CD4-positive, alpha-beta T cell (primary cell): ENCODE results near the gene IFI27L1. TPM values are rescaled to one million over a fixed set of nuclear protein-coding genes. Genes with fewer than 3 reads are reported as not detected.

ENCODE experiments used
- ATAC-seq: fragments of 200-7000 bp; cut with Tn5 transposase; one replicate; pipeline ENCODE4 v1.10.0; 2022; ENCODE audit warnings: mild to moderate bottlenecking; ENCODE audit not compliant: poor library complexity
- CTCF ChIA-PET: fragments of 350-600 bp; sonication (Branson Sonifier 250); formaldehyde crosslinking; loops from one replicate; lab custom pipeline; 2021; ENCODE audit warnings: antibody characterized with exemption, inconsistent platforms; lab: Charles Lee
- POLR2A ChIA-PET: fragments of 350-600 bp; sonication (Branson Sonifier 250); formaldehyde crosslinking; loops from one replicate; lab custom pipeline; 2021; ENCODE audit warnings: antibody characterized with exemption, inconsistent platforms; lab: Charles Lee
- DNase-seq, 14 experiments: peaks; one replicate each; pipeline ENCODE4 v3.0.0-alpha.2; 2013 to 2020; ENCODE audit warnings: mixed read lengths in 2 of 14
- H3K27ac ChIP-seq, 2 donors: one replicate each; pipeline versions ENCODE4 v1.5.1 to v1.7.0; 2013; ENCODE audit warnings: low read length in 2 of 2, low read depth in 1 of 2, mild to moderate bottlenecking in 1 of 2
- H3K27me3 ChIP-seq, 2 experiments: 1 replicate in 1 of 2; 2 replicates in 1 of 2; pipeline versions ENCODE4 v1.6.1 to v1.7.0; 2013; ENCODE audit warnings: low read length in 2 of 2, control low read depth in 1 of 2, mild to moderate bottlenecking in 1 of 2, moderate library complexity in 1 of 2; ENCODE audit not compliant: insufficient read depth in 2 of 2, control insufficient read depth in 1 of 2
- H3K36me3 ChIP-seq: one replicate; pipeline ENCODE4 v1.6.1; 2013; ENCODE audit warnings: low read length, control low read depth; ENCODE audit not compliant: insufficient read depth
- H3K4me1 ChIP-seq: one replicate; pipeline ENCODE4 v1.6.1; 2013; ENCODE audit warnings: low read length, control low read depth; ENCODE audit not compliant: insufficient read depth
- H3K4me3 ChIP-seq: one replicate; pipeline ENCODE4 v1.5.1; 2013; ENCODE audit warnings: mild to moderate bottlenecking, low read length, moderate library complexity
- H3K9me3 ChIP-seq, 2 experiments: 1 replicate in 1 of 2; 2 replicates in 1 of 2; pipeline versions ENCODE4 v1.6.1 to v1.7.0; 2013; ENCODE audit warnings: low read length in 2 of 2, mild to moderate bottlenecking in 2 of 2, control low read depth in 1 of 2, moderate library complexity in 1 of 2; ENCODE audit not compliant: control insufficient read depth in 1 of 2, insufficient read depth in 1 of 2
- H3K27ac Mint-ChIP-seq: one replicate; pipeline ENCODE4 v1.8.0; 2020; ENCODE audit warnings: mixed read lengths
- H3K27me3 Mint-ChIP-seq: one replicate; pipeline ENCODE4 v1.8.0; 2021; ENCODE audit warnings: mixed read lengths
- H3K36me3 Mint-ChIP-seq: one replicate; pipeline ENCODE4 v1.8.0; 2021; ENCODE audit warnings: low read depth, mixed read lengths
- H3K4me1 Mint-ChIP-seq: one replicate; pipeline ENCODE4 v1.8.0; 2021; ENCODE audit warnings: low read depth, mixed read lengths
- H3K4me3 Mint-ChIP-seq: one replicate; pipeline ENCODE4 v1.8.0; 2020; ENCODE audit warnings: mild to moderate bottlenecking, mixed read lengths
- H3K9me3 Mint-ChIP-seq: one replicate; pipeline ENCODE4 v1.8.0; 2020; ENCODE audit warnings: mixed read lengths
- intact Hi-C, 2 experiments: fragments of 100-400 bp; cut with DNase I in 1 of 2; cut with micrococcal nuclease in 1 of 2; formaldehyde crosslinking; loops; one replicate each; pipeline versions ENCODE4 v1.15.1 to v1.9.0; 2023 to 2025; cut with DNase I, micrococcal nuclease
- total RNA-seq, 174 experiments: library from RNA in 2 of 174; stranded (reverse) in 2 of 174; gene quantifications; one replicate each; pipeline ENCODE4 v1.2.3 and lab custom pipeline; 2021 to 2026
- TF ChIP-seq, protein P1 (sequence below): fragments of 200-600 bp; IDR thresholded peaks from one replicate; pipeline ENCODE4 v1.8.0; 2022; ENCODE audit warnings: antibody characterized with exemption, mild to moderate bottlenecking

Gene IFI27L1
- total RNA-seq, 2 experiments from 2014 or later: 14.1 to 14.3 TPM

DNA sequence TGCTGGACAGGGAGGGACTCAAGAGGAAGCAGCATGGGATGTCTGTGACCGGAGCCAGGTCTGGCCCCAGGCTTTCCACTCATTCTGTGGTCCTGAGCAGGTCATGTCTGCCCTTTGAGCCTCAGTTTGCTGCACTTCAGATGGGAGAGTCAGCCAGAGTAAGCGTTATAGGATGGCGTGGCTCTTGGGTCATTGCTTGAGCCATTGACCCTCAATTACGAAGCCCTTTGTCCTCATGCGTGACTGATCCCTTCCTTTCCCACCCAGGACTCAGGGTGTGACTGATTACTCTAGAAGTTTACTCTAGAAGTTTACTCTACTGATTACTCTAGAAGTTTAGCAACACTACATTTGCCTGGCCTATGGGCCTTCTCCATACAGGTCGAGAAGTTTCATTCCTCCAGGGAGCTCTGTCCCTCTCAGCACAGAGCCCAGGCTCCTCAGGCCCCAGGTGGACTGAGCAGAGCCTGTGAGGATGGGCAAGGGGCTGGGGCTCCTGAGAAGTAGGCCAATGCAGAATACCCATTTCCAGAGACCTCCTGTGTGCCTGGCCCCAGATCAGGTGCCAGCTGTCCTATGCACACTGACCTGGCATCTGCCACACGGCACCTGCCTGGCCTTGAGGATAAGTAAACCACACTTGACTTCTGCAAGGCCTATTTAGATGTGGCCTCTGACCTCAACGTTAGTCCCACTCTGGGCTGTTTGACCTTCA, 21.8 kb downstream of the IFI27L1 start:
- POLR2A ChIA-PET: no interaction called here
- no peak overlapping the region for H3K27ac Mint-ChIP-seq
- TF ChIP-seq, protein P1, sequence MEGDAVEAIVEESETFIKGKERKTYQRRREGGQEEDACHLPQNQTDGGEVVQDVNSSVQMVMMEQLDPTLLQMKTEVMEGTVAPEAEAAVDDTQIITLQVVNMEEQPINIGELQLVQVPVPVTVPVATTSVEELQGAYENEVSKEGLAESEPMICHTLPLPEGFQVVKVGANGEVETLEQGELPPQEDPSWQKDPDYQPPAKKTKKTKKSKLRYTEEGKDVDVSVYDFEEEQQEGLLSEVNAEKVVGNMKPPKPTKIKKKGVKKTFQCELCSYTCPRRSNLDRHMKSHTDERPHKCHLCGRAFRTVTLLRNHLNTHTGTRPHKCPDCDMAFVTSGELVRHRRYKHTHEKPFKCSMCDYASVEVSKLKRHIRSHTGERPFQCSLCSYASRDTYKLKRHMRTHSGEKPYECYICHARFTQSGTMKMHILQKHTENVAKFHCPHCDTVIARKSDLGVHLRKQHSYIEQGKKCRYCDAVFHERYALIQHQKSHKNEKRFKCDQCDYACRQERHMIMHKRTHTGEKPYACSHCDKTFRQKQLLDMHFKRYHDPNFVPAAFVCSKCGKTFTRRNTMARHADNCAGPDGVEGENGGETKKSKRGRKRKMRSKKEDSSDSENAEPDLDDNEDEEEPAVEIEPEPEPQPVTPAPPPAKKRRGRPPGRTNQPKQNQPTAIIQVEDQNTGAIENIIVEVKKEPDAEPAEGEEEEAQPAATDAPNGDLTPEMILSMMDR: no peak

DNA sequence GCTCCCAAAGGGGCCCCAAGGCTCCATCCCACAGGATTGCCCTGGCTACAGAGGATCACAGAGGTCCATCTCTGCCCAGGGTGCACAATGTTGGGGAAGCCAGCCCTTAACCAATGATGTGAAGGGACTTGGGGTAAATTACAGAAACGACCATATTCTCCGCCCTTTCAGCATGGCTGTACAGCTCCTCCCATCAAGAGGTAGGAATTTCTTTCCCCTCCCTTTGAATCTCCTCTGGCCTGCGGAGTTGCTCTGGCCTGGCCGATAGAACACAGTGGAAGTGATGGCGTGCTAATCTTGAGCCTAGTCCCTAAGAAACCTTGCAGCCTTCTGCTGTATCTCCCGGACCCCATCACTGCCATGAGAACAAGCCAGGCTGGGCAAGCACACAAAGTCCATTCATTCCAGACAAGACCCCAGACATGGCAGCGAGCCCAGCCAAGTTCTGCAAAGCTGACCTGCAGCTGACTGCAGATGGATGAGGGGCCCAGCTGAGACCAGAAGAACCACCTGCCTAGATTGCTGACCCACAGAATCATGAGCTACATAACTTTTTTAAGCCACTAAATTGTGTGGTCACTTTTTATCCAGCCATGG, 22.5 kb downstream of the IFI27L1 start:
- no peak overlapping the region for H3K4me3 Mint-ChIP-seq
- intact Hi-C loops: no loop called here
- ATAC-seq: no peak
- CTCF ChIA-PET: interaction anchor here (1.7 kb wide), 1 partner anchor 33 kb away, joined by 4 read pairs; no protein-coding TSS in a partner anchor
- TF ChIP-seq, protein P1: no peak
- Histone ChIP-seq H3K9me3 (no peaks in the 10 kb centered on the region), H3K4me3 (no peak overlapping the region), H3K4me1 (no peaks in the 10 kb centered on the region), H3K27me3 (no peaks in the 10 kb centered on the region), H3K27ac (no peak overlapping the region), H3K36me3 (no peaks in the 10 kb centered on the region)
- no peaks in the 10 kb centered on the region for H3K4me1 Mint-ChIP-seq
- H3K27ac Mint-ChIP-seq: no peak overlapping the region
- no peaks in the 10 kb centered on the region for H3K27me3 Mint-ChIP-seq
- no peaks in the 10 kb centered on the region for H3K9me3 Mint-ChIP-seq
- no peak for DNase-seq
- no peaks in the 10 kb centered on the region for H3K36me3 Mint-ChIP-seq
- POLR2A ChIA-PET: no interaction called here

More for the DNA sequence above, 21.8 kb downstream of the IFI27L1 start:
- no peak overlapping the region for H3K4me3 ChIP-seq
- no peaks in the 10 kb centered on the region for H3K27me3 Mint-ChIP-seq
- H3K27ac ChIP-seq: no peak overlapping the region
- H3K9me3 ChIP-seq: no peaks in the 10 kb centered on the region
- H3K4me3 Mint-ChIP-seq: no peak overlapping the region
- no peaks in the 10 kb centered on the region for H3K9me3 Mint-ChIP-seq
- H3K4me1 Mint-ChIP-seq: no peaks in the 10 kb centered on the region
- no peaks in the 10 kb centered on the region for H3K27me3 ChIP-seq
- CTCF ChIA-PET: interaction anchor here (1.7 kb wide), 1 partner anchor 34 kb away, joined by 4 read pairs; no protein-coding TSS in a partner anchor
- H3K4me1 ChIP-seq: no peaks in the 10 kb centered on the region
- intact Hi-C loops: no loop called here
- DNase-seq (no peak), ATAC-seq (no peak)
- H3K36me3 Mint-ChIP-seq: no peaks in the 10 kb centered on the region
- H3K36me3 ChIP-seq: no peaks in the 10 kb centered on the region

GRCh38 chr14:94104731-94105130, 23.6 kb downstream of the IFI27L1 start:
- Histone ChIP-seq H3K9me3 (no peaks in the 10 kb centered on the region), H3K27ac (no peak overlapping the region), H3K4me1 (no peaks in the 10 kb centered on the region), H3K36me3 (no peaks in the 10 kb centered on the region), H3K27me3 (no peaks in the 10 kb centered on the region), H3K4me3 (no peak overlapping the region)
- no peak for ATAC-seq
- H3K27me3 Mint-ChIP-seq: no peaks in the 10 kb centered on the region
- no peaks in the 10 kb centered on the region for H3K9me3 Mint-ChIP-seq
- intact Hi-C loops: no loop called here
- CTCF ChIA-PET: no interaction called here
- no peaks in the 10 kb centered on the region for H3K36me3 Mint-ChIP-seq
- DNase-seq: no peak
- no peak overlapping the region for H3K27ac Mint-ChIP-seq
- POLR2A ChIA-PET: no interaction called here
- H3K4me3 Mint-ChIP-seq: no peak overlapping the region
- no peaks in the 10 kb centered on the region for H3K4me1 Mint-ChIP-seq
- TF ChIP-seq, protein P1: no peak
